ENCODE results near the gene FGFR2.

Gene FGFR2

GRCh38 chr10:121597504-121598262 lies 561 bp downstream of the FGFR2 start:
- H3K4me3 ChIP-seq (ENCODE audit: low read depth, low read length) = peak overlapping the region; percentile 55
- DNase-seq = peak; percentile 16
- H3K4me1 ChIP-seq = no peaks in the 10 kb centered on the region

GRCh38 chr10:121596689-121597503 lies 1.3 kb downstream of the FGFR2 start:
- Histone ChIP-seq H3K9me3 (no peaks in the 10 kb centered on the region), H3K4me3 (ENCODE audit: low read depth, low read length) (peak overlapping the region; percentile 55), H3K36me3 (no peaks in the 10 kb centered on the region), H3K27me3 (peaks cover 22% of the 10 kb centered on the region), H3K4me1 (no peaks in the 10 kb centered on the region)
- TF ChIP-seq CTCF (IDR thresholded peaks at IDR 0.05; ENCODE audit: low read depth, low read length) = no peak
- peak; percentile 51 for DNase-seq

More at GRCh38 chr10:121597504-121598262, 561 bp downstream of the FGFR2 start:
- no peaks in the 10 kb centered on the region for H3K36me3 ChIP-seq
- no peaks in the 10 kb centered on the region for H3K9me3 ChIP-seq
- H3K27me3 ChIP-seq = peaks cover 22% of the 10 kb centered on the region
- no peak for TF ChIP-seq CTCF (IDR thresholded peaks at IDR 0.05; ENCODE audit: low read depth, low read length)

- H3K9me3 ChIP-seq = no peaks in the 10 kb centered on the region
- no peaks in the 10 kb centered on the region for H3K36me3 ChIP-seq
- peaks cover 22% of the 10 kb centered on the region for H3K27me3 ChIP-seq
- TF ChIP-seq CTCF (IDR thresholded peaks at IDR 0.05; ENCODE audit: low read depth, low read length) = no peak
- H3K4me3 ChIP-seq (ENCODE audit: low read depth, low read length) = no peak overlapping the region
- DNase-seq = no peak
- H3K4me1 ChIP-seq = no peaks in the 10 kb centered on the region
These were observed 2.2 kb downstream of the FGFR2 start for GRCh38 chr10:121595806-121596688.

GRCh38 chr10:121595351-121595805 lies 2.9 kb downstream of the FGFR2 start:
- Histone ChIP-seq H3K27me3 (peaks cover 22% of the 10 kb centered on the region), H3K36me3 (no peaks in the 10 kb centered on the region), H3K9me3 (no peaks in the 10 kb centered on the region), H3K4me1 (no peaks in the 10 kb centered on the region), H3K4me3 (ENCODE audit: low read depth, low read length) (no peak overlapping the region)
- DNase-seq = no peak
- no peak for TF ChIP-seq CTCF (IDR thresholded peaks at IDR 0.05; ENCODE audit: low read depth, low read length)

GRCh38 chr10:121594623-121595350 lies 3.5 kb downstream of the FGFR2 start:
- Histone ChIP-seq H3K27me3 (peaks cover 22% of the 10 kb centered on the region), H3K9me3 (no peaks in the 10 kb centered on the region), H3K4me1 (no peaks in the 10 kb centered on the region), H3K4me3 (ENCODE audit: low read depth, low read length) (no peak overlapping the region), H3K36me3 (no peaks in the 10 kb centered on the region)
- no peak for DNase-seq
- no peak for TF ChIP-seq CTCF (IDR thresholded peaks at IDR 0.05; ENCODE audit: low read depth, low read length)

All from BE2C (cell line).